GM06990 (cell line): ENCODE results near the gene CEP83.
A peak's percentile ranks its signal among the peaks of the same experiment; 100 is the strongest.

ENCODE experiments used
- DNase-seq: peaks from one replicate; pipeline ENCODE4 v3.0.0-alpha.2; 2011; ENCODE audit not compliant: insufficient read length; ENCODE audit errors: extremely low read depth
- H3K27me3 ChIP-seq: replicated peaks from 2 replicates; pipeline ENCODE4 v1.6.0; 2011; ENCODE audit warnings: low read length; ENCODE audit not compliant: control insufficient read depth, insufficient read depth
- H3K36me3 ChIP-seq: 2 replicates; pipeline ENCODE4 v1.5.1; 2011; ENCODE audit warnings: low read length; ENCODE audit not compliant: control insufficient read depth, insufficient read depth
- H3K4me3 ChIP-seq: replicated peaks from 2 replicates; pipeline ENCODE4 v1.5.1; 2011; ENCODE audit warnings: low read depth, mild to moderate bottlenecking, control low read depth, low read length
- CTCF ChIP-seq: IDR thresholded peaks from 2 replicates; pipeline ENCODE4 v1.5.1; 2011; ENCODE audit warnings: low read length, control low read depth, mild to moderate bottlenecking, inconsistent platforms; ENCODE audit not compliant: insufficient read depth, poor library complexity, severe bottlenecking

The CEP83 gene

GRCh38 chr12:94262228-94263010 lies 197.2 kb downstream of the CEP83 start:
- peak; percentile 80 for DNase-seq
- Histone ChIP-seq H3K4me3 (peak overlapping the region; percentile 10; the same call in 1 of the 2 replicates), H3K36me3 (peaks cover 14% of the 10 kb centered on the region), H3K27me3 (no peaks in the 10 kb centered on the region)
- TF ChIP-seq CTCF, result no peak

DNA sequence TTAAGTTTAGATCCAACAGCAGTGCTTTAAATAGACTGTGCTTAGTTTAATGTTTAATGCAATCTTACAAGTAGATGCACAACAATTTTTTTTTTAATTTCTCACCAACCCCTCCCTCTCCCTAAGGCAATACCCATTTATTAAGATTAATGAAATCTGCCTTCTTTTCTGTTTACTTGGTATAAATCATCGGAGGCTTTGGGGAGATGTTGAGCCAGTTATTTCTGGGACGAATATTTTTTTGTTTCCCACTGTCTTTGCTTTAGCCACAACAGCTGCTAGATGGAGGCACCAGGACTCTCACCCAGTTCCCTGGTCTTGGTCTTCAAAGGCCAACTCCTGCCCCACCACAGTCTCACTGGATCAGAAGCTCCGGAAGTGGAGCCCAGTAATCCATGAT lies 197.9 kb downstream of the CEP83 start:
- DNase-seq, result no peak
- Histone ChIP-seq H3K4me3 (no peak overlapping the region), H3K27me3 (no peaks in the 10 kb centered on the region), H3K36me3 (peaks cover 14% of the 10 kb centered on the region)
- TF ChIP-seq CTCF, result no peak

DNA sequence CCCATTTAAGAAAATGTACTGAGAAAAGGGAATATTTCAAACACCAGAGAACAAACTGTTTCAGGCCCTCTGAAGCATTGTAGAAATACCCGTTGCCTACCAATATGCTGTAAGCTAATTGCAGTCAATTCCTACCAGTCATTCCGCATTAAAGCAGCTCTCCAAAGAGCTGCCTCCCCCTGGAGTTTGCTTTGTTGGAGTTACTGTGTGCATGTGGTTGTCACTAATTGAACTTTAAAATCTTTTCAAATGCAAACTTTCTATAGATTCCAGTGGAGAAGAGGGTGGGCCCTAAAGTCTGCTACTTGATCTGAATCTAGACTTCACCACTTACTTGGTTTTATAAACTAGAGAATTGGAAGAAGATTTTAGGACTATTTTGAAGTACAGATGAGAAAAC lies 198.5 kb downstream of the CEP83 start:
- no peak for TF ChIP-seq CTCF
- no peak overlapping the region for H3K4me3 ChIP-seq
- H3K36me3 ChIP-seq, result peaks cover 15% of the 10 kb centered on the region
- no peak for DNase-seq
- H3K27me3 ChIP-seq, result no peaks in the 10 kb centered on the region

GRCh38 chr12:94260717-94261116 lies 198.9 kb downstream of the CEP83 start:
- no peaks in the 10 kb centered on the region for H3K27me3 ChIP-seq
- DNase-seq, result no peak
- H3K4me3 ChIP-seq, result no peak overlapping the region
- TF ChIP-seq CTCF, result no peak
- H3K36me3 ChIP-seq, result peaks cover 14% of the 10 kb centered on the region

GRCh38 chr12:94260017-94260416 lies 199.7 kb downstream of the CEP83 start:
- no peak overlapping the region for H3K4me3 ChIP-seq
- peaks cover 16% of the 10 kb centered on the region for H3K36me3 ChIP-seq
- H3K27me3 ChIP-seq, result no peaks in the 10 kb centered on the region
- DNase-seq, result no peak
- no peak for TF ChIP-seq CTCF
